ENCODE data around the gene MYH3. TPM values are rescaled to one million over a fixed set of nuclear protein-coding genes. Genes with fewer than 3 reads are reported as not detected.

Gene MYH3
- total and polyA plus RNA-seq, 2 donors from 2014 or later: 2.5 to 2.9 TPM

DNA sequence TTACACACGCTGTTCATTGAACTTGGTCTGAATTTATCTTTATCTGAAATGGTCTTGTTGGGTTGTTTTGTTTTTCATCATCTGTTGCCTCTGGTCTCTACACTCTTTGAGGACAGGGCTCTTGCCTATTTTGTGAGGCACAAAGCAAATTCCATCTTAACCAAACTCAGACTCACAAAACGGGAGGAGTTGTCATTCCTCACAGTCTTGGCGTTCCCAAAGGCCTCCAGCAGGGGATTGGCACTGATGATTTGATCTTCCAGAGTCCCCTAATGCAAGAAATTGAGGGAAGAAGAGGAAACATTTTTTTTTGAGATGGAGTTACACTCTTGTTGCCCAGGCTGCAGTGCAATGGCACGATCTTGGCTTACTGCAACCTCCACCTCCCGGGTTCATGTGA is 8.7 kb downstream of the MYH3 start:
- Histone ChIP-seq H3K9ac (ENCODE audit: low read length in 3 of 3) (no peak overlapping the region), H3K27ac (ENCODE audit: low read depth in 2 of 2, low read length in 2 of 2) (no peak overlapping the region), H3K9me3 (ENCODE audit: control insufficient read depth in 2 of 3, insufficient read depth in 1 of 3, low read length in 3 of 3) (no peaks in the 10 kb centered on the region), H3K36me3 (ENCODE audit: control insufficient read depth in 2 of 3, insufficient read depth in 3 of 3, low read length in 3 of 3) (no peaks in the 10 kb centered on the region), H3K4me1 (ENCODE audit: control insufficient read depth in 2 of 3, insufficient read depth in 2 of 3, low read depth in 1 of 3, low read length in 3 of 3) (no peaks in the 10 kb centered on the region), H3K4me3 (ENCODE audit: low read length in 3 of 3) (no peak overlapping the region), H3K27me3 (ENCODE audit: control insufficient read depth, insufficient read depth, low read length) (no peaks in the 10 kb centered on the region)
- DNase-seq (no peak), FAIRE-seq (no peak)
- TF ChIP-seq CTCF (IDR thresholded peaks at IDR 0.05; ENCODE audit: borderline replicate concordance, extremely low read depth, insufficient read depth): no peak
- intact Hi-C loops (cut with DNase I): no loop called here

DNA sequence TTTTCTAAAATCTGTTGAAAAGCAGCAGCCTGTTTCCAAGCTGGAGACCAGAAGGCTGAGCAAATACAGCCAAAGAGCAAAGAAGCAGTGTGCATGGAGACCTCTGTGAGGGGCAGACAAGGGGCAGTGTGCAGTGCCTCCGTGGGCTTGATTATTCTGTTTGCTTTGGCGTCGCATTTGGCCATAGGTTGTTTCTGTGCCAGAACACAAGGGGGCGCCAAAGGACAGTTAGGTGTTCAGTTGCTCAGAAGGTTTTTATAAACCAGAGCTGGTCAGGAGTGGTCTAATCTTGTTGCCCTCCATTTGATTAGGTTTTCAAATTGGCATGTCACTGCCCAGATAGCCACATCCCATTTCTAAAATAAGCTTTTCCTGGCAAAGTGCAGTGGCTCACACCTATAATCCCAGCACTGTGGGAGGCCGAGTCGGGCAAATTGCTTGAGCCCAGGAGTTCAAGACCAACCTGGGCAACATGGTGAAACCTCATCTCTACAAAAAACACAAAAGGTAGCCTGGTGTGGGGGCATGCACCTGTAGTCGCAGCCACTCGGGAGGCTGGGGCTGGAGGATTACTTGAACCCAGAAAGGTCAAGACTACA is 10.6 kb downstream of the MYH3 start:
- Histone ChIP-seq H3K27me3 (ENCODE audit: control insufficient read depth, insufficient read depth, low read length) (no peaks in the 10 kb centered on the region), H3K4me1 (ENCODE audit: control insufficient read depth in 2 of 3, insufficient read depth in 2 of 3, low read depth in 1 of 3, low read length in 3 of 3) (no peaks in the 10 kb centered on the region), H3K27ac (ENCODE audit: low read depth in 2 of 2, low read length in 2 of 2) (no peak overlapping the region), H3K4me3 (ENCODE audit: low read length in 3 of 3) (no peak overlapping the region), H3K9me3 (ENCODE audit: control insufficient read depth in 2 of 3, insufficient read depth in 1 of 3, low read length in 3 of 3) (no peaks in the 10 kb centered on the region), H3K9ac (ENCODE audit: low read length in 3 of 3) (no peak overlapping the region), H3K36me3 (ENCODE audit: control insufficient read depth in 2 of 3, insufficient read depth in 3 of 3, low read length in 3 of 3) (peaks cover 0 to 7% (median 0%) of the 10 kb centered on the region in 3 donors)
- DNase-seq (peak; percentile 53 to 91 (median 81)), FAIRE-seq (no peak)
- intact Hi-C loops (cut with DNase I): no loop called here
- peak; percentile 88 for TF ChIP-seq CTCF (IDR thresholded peaks at IDR 0.05; ENCODE audit: borderline replicate concordance, extremely low read depth, insufficient read depth)

- no peaks in the 10 kb centered on the region for H3K4me1 ChIP-seq (ENCODE audit: control insufficient read depth in 2 of 3, insufficient read depth in 2 of 3, low read depth in 1 of 3, low read length in 3 of 3)
- FAIRE-seq (no peak), DNase-seq (no peak)
- peaks cover 0 to 16% (median 4%) of the 10 kb centered on the region in 3 donors for H3K36me3 ChIP-seq (ENCODE audit: control insufficient read depth in 2 of 3, insufficient read depth in 3 of 3, low read length in 3 of 3)
- no peaks in the 10 kb centered on the region for H3K27me3 ChIP-seq (ENCODE audit: control insufficient read depth, insufficient read depth, low read length)
- intact Hi-C loops (cut with DNase I): no loop called here
- H3K9ac ChIP-seq (ENCODE audit: low read length in 3 of 3): no peak overlapping the region
- no peaks in the 10 kb centered on the region for H3K9me3 ChIP-seq (ENCODE audit: control insufficient read depth in 2 of 3, insufficient read depth in 1 of 3, low read length in 3 of 3)
- H3K27ac ChIP-seq (ENCODE audit: low read depth in 2 of 2, low read length in 2 of 2): no peak overlapping the region
- TF ChIP-seq CTCF (IDR thresholded peaks at IDR 0.05; ENCODE audit: borderline replicate concordance, extremely low read depth, insufficient read depth): no peak
- H3K4me3 ChIP-seq (ENCODE audit: low read length in 3 of 3): no peak overlapping the region
Measured at GRCh38 chr17:10640475-10640874, 16.6 kb downstream of the MYH3 start.

- TF ChIP-seq CTCF (IDR thresholded peaks at IDR 0.05; ENCODE audit: borderline replicate concordance, extremely low read depth, insufficient read depth): no peak
- Histone ChIP-seq H3K4me3 (ENCODE audit: low read length in 3 of 3) (no peak overlapping the region), H3K36me3 (ENCODE audit: control insufficient read depth in 2 of 3, insufficient read depth in 3 of 3, low read length in 3 of 3) (peaks cover 0 to 16% (median 6%) of the 10 kb centered on the region in 3 donors), H3K4me1 (ENCODE audit: control insufficient read depth in 2 of 3, insufficient read depth in 2 of 3, low read depth in 1 of 3, low read length in 3 of 3) (no peaks in the 10 kb centered on the region), H3K9ac (ENCODE audit: low read length in 3 of 3) (no peak overlapping the region), H3K9me3 (ENCODE audit: control insufficient read depth in 2 of 3, insufficient read depth in 1 of 3, low read length in 3 of 3) (no peaks in the 10 kb centered on the region), H3K27me3 (ENCODE audit: control insufficient read depth, insufficient read depth, low read length) (no peaks in the 10 kb centered on the region), H3K27ac (ENCODE audit: low read depth in 2 of 2, low read length in 2 of 2) (no peak overlapping the region)
- DNase-seq (no peak), FAIRE-seq (no peak)
- intact Hi-C loops (cut with DNase I): no loop called here
Measured at GRCh38 chr17:10638151-10638550, 19.0 kb downstream of the MYH3 start.

All from kidney (tissue), 14 donors.